GOT3 (cell line): ENCODE data around the gene CBLIF.
"Not testable (repeated sequence)": the region's sequence is repeated elsewhere in the genome, so short reads cannot be mapped to it uniquely, and the experiment has no call there.

Experiments used
- DNase-seq: peaks from one replicate; lab custom pipeline; 2025; ENCODE audit warnings: mixed read lengths; lab: John Stamatoyannopoulos, UW

The CBLIF gene

DNA sequence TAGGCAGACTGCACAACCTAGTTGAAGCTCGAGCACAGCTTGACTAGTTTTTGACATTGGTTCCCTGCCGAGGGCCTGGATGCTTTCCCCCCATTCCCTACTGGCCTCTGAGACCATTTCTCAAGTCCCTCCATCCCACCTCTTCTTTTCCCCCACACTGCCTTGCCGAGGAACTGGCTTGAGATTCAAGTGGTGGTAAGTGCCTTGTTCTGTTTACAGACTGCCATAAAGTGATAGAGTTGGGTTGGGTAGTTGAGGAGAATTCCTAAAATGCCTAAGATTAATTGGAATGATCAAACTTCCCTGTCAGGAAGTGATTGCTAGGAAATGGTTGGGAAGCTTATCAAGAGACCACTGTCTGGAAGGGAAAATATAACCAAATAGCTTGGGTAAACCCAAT lies 50.9 kb downstream of the CBLIF start:
- DNase-seq: no peak

DNA sequence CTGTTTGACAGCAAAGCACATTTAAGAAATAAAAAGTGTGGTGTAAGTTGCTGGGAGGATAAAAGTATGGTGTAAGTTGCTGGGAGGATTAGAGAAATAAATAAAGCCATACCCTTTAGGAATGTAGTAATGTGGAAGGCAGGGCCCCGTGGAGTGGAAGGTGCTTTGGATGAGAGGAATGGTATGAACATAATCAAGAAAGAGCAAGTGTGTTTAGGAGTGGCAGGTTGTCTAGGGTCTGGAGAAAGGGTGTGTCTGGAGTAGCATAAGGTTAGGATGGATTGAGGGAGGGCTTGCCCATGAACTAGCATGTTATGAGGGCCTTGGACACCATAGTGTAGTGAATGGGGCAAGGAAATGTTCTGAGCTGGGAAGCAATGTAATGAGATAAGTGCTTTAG lies 52.8 kb downstream of the CBLIF start:
- DNase-seq: no peak

DNA sequence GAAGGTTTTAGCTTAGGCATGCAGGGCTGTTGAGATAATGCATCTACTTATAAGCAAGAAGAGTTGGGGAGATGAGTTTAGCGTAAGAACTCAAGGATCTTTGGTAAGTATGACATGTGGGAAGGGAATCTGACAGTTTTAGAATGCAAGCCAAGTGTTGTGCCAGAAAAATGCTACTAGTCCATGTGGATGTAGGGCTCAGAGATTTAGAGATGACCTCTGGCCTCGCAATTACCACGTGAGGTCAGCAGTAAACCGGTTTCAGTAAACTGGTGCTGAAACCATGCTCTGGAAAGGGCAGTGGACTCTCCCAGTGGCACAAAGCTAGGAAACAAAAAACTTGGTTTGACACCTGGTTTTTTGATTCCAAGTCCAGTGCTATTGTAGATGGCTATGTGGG lies 53.7 kb downstream of the CBLIF start:
- no peak for DNase-seq

DNA sequence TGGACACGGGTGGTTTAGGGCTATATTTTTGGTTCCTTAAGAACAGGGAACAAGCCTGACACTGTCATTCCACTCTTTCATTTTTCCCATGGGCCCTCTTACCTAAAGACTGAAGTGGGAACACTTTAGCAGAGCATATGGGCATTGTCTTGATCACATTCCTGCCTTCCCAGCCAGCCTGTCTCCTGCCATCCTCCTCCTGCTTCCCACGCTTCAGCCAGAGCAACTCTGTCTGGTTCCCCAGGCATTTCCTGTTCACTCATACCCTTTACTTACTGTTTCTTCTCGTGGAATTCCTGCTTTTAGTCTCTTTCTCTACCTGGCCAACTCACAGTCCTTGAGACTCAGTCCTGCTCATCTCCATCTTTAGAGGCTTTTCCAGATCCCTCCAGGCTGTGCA lies 57.5 kb downstream of the CBLIF start:
- DNase-seq: no peak

DNA sequence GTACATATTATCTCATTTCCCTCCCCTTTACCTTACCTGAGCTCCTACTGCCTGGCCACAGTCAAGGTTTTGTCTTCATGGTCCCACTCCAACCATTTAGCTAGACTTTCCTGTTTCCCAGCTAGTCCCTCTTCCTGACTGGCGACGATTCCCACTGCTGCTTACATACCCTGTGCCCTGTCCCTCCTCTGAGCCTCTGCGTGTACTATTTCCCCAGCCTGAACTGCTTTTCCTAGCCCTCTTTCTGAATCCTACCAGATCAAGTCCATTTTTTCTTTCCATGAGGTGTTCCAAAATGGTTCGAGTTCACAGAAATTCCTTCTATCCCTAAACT lies 58.1 kb downstream of the CBLIF start:
- peak; percentile 20 for DNase-seq

DNA sequence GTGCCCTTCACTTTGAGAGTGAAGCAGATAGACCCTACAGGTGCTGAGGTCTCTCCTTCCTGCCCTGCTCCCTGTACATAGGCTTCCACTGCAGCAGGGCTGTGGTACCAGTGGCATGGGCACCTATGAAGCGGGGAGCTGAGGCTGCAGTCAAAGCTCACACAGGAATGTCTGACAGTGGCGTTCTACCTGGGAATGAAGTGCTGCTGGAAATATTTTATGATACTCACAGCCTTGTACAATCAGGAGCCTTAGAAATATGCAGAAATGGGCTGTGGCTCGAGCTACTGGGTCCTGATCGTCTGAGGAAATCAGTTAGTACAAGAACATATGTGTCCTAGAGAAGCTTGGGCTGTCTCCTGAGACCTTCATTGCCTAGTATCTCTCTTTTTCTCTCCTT lies 59.5 kb downstream of the CBLIF start:
- no peak for DNase-seq

DNA sequence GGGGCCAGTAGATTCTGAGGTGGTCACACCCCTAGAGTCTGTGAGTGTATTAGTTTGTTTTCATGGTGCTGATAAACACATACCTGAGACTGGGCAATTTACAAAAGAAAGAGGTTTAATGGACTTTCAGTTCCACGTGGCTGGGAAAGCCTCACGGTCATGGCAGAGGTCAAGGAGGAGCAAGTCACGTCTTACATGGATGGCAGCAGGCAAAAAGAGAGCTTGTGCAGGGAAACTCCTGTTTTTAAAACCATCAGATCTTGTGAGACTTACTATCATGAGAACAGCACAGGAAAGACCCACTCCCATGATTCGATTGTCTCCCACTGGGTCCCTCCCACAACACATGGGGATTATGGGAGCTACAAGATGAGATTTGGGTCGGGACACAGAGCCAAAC lies 60.9 kb downstream of the CBLIF start:
- not testable (repeated sequence) for DNase-seq

DNA sequence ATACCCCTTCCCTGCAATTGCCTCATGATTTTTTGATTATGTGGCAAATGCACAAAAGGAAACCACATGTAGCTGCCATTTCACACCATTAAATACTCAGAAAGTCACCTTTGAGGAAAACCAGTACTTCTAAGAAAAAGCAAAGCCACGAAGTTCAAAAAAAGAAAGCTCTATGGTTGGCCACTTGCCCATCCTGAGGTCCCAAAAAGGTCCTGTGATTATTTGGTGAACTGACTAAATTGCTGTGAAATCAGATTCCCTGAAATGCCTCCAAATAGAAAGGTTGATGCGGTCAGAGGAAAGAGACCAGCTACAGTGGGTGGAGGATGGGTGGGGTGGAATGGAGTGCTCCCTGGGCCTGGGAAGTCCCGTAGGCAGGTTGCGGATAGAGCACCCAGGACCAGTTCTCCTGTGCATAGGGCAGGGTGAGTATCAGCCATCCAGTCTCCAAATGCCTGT lies 61.6 kb downstream of the CBLIF start:
- no peak for DNase-seq

DNA sequence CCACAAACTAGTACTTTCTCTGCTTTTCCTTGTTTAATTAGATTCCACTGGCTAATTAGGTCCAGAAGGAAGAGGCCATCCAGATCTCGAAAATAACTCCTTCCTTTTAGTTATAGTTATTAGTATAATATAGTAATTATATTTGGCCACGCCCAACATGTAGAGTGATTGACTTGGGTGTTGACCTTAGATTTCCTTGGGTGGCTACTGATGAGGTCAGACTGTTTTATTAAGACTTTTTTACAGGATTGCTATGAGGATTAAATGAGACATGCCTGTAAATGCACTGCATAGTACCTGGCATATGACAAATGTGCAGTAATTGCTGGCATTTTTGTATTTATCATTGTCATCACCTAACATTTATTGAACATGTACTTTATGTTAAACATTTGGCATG lies 63.2 kb downstream of the CBLIF start:
- DNase-seq: no peak

DNA sequence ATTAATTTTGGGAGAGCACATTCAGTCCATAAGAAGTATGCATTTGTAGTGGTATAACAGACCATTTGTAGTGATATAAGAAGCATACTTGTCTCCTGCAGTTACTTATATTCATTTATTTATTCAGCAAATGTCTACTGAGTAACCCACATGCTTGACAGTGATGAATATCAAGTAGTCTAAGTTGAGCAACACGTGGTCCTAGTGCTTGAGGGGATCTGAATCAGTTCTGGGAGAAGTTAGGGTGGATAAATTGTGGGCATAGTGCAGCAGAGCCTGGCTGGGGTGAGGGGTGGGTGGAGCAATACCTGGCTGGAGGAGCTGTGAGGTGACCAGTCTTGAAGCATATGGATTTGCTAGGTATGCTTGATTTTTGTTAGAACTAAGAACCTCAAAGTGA lies 65.8 kb downstream of the CBLIF start:
- no peak for DNase-seq
